Measurements from ENCODE around the gene CCDC188.

DNA sequence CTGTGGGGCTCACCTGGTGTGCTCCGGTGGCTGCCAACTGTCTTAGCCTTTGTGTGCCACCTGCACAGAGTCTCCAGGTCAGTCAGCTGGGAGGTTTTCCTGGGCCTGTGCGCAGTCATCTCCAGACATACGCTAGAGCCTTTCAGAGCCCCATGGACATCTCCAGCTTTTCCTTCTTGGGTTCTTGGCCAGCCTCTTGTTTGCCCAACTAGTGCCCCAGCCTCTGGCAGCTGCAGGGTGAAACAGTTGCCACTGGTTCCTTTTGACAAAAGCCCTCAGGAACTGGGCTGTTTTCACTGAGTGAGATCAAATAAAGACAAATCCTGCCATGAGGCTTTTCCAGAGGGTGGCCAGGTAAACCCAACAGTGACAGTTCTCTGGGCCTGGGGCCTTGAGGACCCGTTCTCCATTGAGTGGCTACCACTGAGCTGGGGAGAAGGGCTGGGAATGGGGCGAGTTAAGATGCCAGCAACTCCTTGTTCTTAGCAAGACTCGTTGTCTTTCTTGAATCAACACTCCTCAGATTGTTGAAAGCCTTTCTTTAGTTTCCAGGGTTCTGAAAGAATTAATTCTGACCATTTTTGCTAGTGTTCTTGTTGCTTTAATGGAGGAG lies 51.6 kb downstream of the CCDC188 start:
- TF ChIP-seq, protein P1, sequence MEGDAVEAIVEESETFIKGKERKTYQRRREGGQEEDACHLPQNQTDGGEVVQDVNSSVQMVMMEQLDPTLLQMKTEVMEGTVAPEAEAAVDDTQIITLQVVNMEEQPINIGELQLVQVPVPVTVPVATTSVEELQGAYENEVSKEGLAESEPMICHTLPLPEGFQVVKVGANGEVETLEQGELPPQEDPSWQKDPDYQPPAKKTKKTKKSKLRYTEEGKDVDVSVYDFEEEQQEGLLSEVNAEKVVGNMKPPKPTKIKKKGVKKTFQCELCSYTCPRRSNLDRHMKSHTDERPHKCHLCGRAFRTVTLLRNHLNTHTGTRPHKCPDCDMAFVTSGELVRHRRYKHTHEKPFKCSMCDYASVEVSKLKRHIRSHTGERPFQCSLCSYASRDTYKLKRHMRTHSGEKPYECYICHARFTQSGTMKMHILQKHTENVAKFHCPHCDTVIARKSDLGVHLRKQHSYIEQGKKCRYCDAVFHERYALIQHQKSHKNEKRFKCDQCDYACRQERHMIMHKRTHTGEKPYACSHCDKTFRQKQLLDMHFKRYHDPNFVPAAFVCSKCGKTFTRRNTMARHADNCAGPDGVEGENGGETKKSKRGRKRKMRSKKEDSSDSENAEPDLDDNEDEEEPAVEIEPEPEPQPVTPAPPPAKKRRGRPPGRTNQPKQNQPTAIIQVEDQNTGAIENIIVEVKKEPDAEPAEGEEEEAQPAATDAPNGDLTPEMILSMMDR (IDR thresholded peaks at IDR 0.05), result no peak
- no peak for TF ChIP-seq POLR2A (IDR thresholded peaks at IDR 0.05)

All from right lobe of liver (tissue), 4 donors.